Endothelial cell of umbilical vein (primary cell): ENCODE results near the gene UBXN2A. TPM values are rescaled to one million over a fixed set of nuclear protein-coding genes. Genes with fewer than 3 reads are reported as not detected.
A peak's percentile ranks its signal among the peaks of the same experiment; 100 is the strongest.

Source experiments
- BruUV-seq: library from RNA; stranded (reverse); fragments of 400-500 nt; replicated peaks from 2 replicates; lab custom pipeline; 2021; lab: Mats Ljungman, UMichigan
- CTCF ChIA-PET: fragments of 300-600, 350-600 bp; sonication (Branson Sonifier 250); formaldehyde crosslinking; loops from one replicate; lab custom pipeline; 2021; ENCODE audit warnings: antibody characterized with exemption, inconsistent platforms; lab: Charles Lee
- POLR2A ChIA-PET: fragments of 300-600, 350-600 bp; sonication (Branson Sonifier 250); formaldehyde crosslinking; loops from one replicate; lab custom pipeline; 2021; ENCODE audit warnings: antibody characterized with exemption, inconsistent platforms; lab: Charles Lee
- DNase-seq: peaks from one replicate; pipeline ENCODE4 v3.0.0-alpha.2; 2011; ENCODE audit warnings: low read depth, low spot score
- FAIRE-seq: peaks from 2 replicates; lab custom pipeline; 2011; peaks lifted over from hg19 to GRCh38; lab: Jason Lieb, UNC
- H2AFZ ChIP-seq: 2 replicates; pipeline ENCODE4 v1.6.0; 2012; ENCODE audit warnings: low read depth, low read length, control low read depth, inconsistent platforms
- H3K27ac ChIP-seq: 2 replicates; pipeline ENCODE4 v1.5.1; 2011; ENCODE audit warnings: low read depth, mild to moderate bottlenecking, control low read depth, low read length, moderate library complexity; ENCODE audit not compliant: insufficient read depth
- H3K27me3 ChIP-seq, 2 experiments: 2 replicates each; pipeline versions ENCODE4 v1.6.0 to v1.6.1; 2011; ENCODE audit warnings: low read length in 2 of 2, mixed read lengths in 1 of 2; ENCODE audit not compliant: control insufficient read depth in 2 of 2, insufficient read depth in 2 of 2
- H3K36me3 ChIP-seq, 2 experiments: 2 replicates in 1 of 2; 3 replicates in 1 of 2; pipeline ENCODE4 v1.5.1; 2011; ENCODE audit warnings: low read length in 2 of 2, mild to moderate bottlenecking in 1 of 2, moderate library complexity in 1 of 2; ENCODE audit not compliant: control insufficient read depth in 2 of 2, insufficient read depth in 2 of 2; ENCODE audit errors: extremely low read depth in 1 of 2
- H3K4me1 ChIP-seq: 3 replicates; pipeline ENCODE4 v1.5.1; 2011; ENCODE audit warnings: mild to moderate bottlenecking, low read length; ENCODE audit not compliant: control insufficient read depth, insufficient read depth; ENCODE audit errors: extremely low read depth
- H3K4me2 ChIP-seq: 2 replicates; pipeline ENCODE4 v1.6.1; 2011; ENCODE audit warnings: low read length, control low read depth, mixed read lengths; ENCODE audit not compliant: insufficient read depth
- H3K4me3 ChIP-seq, 3 experiments: fragments of 200-600 bp in 1 of 3; sonication (generic), shearing (Covaris generic) in 1 of 3; replicated peaks in 1 of 3; 2 replicates each; pipeline ENCODE4 v1.5.1; 2011 to 2016; ENCODE audit warnings: control low read depth in 3 of 3, low read length in 3 of 3, mild to moderate bottlenecking in 2 of 3, inconsistent platforms in 1 of 3, low read depth in 1 of 3, moderate library complexity in 1 of 3; ENCODE audit not compliant: insufficient read depth in 1 of 3
- H3K79me2 ChIP-seq: 2 replicates; pipeline ENCODE4 v1.6.0; 2012; ENCODE audit warnings: low read length, inconsistent platforms; ENCODE audit not compliant: control insufficient read depth, insufficient read depth
- H3K9ac ChIP-seq: replicated peaks from 2 replicates; pipeline ENCODE3; 2011; ENCODE audit warnings: low read length, control low read depth; ENCODE audit not compliant: insufficient read depth; ENCODE audit errors: extremely low read depth
- H3K9me1 ChIP-seq: replicated peaks from 3 replicates; pipeline ENCODE4 v1.6.0; 2011; ENCODE audit warnings: mild to moderate bottlenecking, low read length; ENCODE audit not compliant: control insufficient read depth, insufficient read depth; ENCODE audit errors: extremely low read depth
- H3K9me3 ChIP-seq: replicated peaks from 2 replicates; pipeline ENCODE4 v1.5.1; 2012; ENCODE audit warnings: low read length, inconsistent platforms; ENCODE audit not compliant: control insufficient read depth, insufficient read depth
- H4K20me1 ChIP-seq: replicated peaks from 2 replicates; pipeline ENCODE3; 2011; ENCODE audit warnings: mild to moderate bottlenecking, low read length; ENCODE audit not compliant: control insufficient read depth, insufficient read depth; ENCODE audit errors: extremely low read depth
- GATA2 ChIP-seq: IDR thresholded peaks from 2 replicates; pipeline ENCODE4 v1.7.0; 2011; ENCODE audit warnings: low read depth, mild to moderate bottlenecking, moderate library complexity, mixed read lengths, low read length; ENCODE audit not compliant: insufficient read length, insufficient read depth
- MYC ChIP-seq: IDR thresholded peaks from one replicate; pipeline ENCODE4 v1.6.1; 2011; ENCODE audit warnings: mild to moderate bottlenecking, low read depth, low read length
- POLR2A ChIP-seq: IDR thresholded peaks from 2 replicates; pipeline ENCODE4 v1.6.1; 2012; ENCODE audit warnings: low read depth, mild to moderate bottlenecking, control low read depth, low read length
- dilution Hi-C: fragments of 300-500 bp; cut with MboI; formaldehyde crosslinking; loops from one replicate; pipeline ENCODE4 v1.15.0; 2019; ENCODE audit warnings: low sequenced_read_pairs; ENCODE audit not compliant: extremely low pct_ligation_motif_present
- intact Hi-C: fragments of 100-400 bp; cut with micrococcal nuclease; formaldehyde crosslinking; loops from one replicate; pipeline ENCODE4 v1.10.0; 2022
- polyA plus RNA-seq, 4 experiments: library from polyadenylated mRNA; depleted of rRNA in 3 of 4; stranded (reverse) in 3 of 4; unstranded in 1 of 4; fragments of >200 nt; gene quantifications; 2 replicates each; pipeline versions ENCODE4 v1.2.1 to v1.2.3, GENCODE V29; 2011 to 2012; ENCODE audit warnings: missing spikeins in 1 of 4
- total RNA-seq: library from RNA; stranded (reverse); gene quantifications from 2 replicates; pipeline ENCODE4 v1.2.3, GENCODE V29; 2021
- TF ChIP-seq, protein P1 (sequence below), 2 donors: IDR thresholded peaks; 1 replicate in 1 of 2; 2 replicates in 1 of 2; pipeline ENCODE4 v1.5.1; 2011; ENCODE audit warnings: low read length in 2 of 2, mild to moderate bottlenecking in 2 of 2, moderate library complexity in 2 of 2, control low read depth in 1 of 2, inconsistent platforms in 1 of 2, low read depth in 1 of 2; ENCODE audit not compliant: insufficient read depth in 1 of 2; ENCODE audit errors: extremely low read depth in 1 of 2

The UBXN2A gene
- total and polyA plus RNA-seq, 2 donors (not counting 3 experiments of a cell fraction or from before 2014, with no cell fraction given): 3.6 to 19.0 TPM

DNA sequence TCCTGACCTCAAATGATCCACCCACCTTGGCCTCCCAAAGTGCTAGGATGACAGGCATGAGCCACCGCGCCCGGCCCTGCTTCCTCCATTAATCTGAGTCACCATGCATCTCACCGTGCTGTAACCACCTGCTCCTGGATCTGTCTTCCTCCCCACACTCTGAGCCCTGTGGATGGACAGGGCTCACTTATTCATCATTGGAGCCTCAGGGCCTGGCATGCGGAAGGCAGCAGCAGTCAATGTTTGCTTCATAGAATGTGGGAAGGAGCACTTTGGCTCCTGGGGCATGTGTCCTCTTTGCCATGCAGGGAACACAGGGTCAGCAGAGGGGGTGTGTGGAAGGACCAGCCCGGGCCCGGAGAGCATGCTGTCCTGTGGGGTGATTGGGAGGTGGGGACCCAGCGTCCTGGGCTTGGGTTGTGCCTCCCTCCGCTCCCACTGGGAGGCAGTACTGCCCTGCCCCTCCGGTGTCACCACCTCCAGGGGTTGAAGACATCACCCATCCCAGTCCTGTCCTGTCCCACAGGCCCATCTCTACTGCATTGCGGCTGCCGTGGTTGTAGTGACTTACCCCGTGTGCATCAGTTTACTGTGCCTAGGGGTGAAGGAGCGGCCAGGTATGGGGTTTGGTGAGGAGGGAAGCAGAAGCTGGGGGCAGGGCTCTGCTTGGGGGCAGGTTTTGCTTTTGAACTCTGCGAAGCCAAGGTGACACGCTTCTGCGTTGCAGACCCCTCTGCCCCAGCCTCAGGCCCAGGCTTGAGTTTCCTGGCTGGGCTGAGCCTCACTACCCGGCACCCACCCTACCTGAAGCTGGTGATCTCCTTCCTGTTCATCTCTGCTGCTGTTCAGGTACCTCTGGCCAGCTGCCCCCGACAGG, 81.1 kb downstream of the UBXN2A start:
- intact Hi-C loops: loop anchor here (1.0 kb wide), 1 partner anchor 40 kb away; no protein-coding TSS in a partner anchor
- Histone ChIP-seq H3K9me3 (no peaks in the 10 kb centered on the region), H3K4me1 (peaks cover 4% of the 10 kb centered on the region), H3K27ac (no peak overlapping the region), H4K20me1 (no peaks in the 10 kb centered on the region), H2AFZ (no peak overlapping the region), H3K4me3 (no peak overlapping the region), H3K9ac (no peak overlapping the region), H3K4me2 (no peak overlapping the region), H3K9me1 (no peaks in the 10 kb centered on the region), H3K36me3 (peaks cover 0 to 2% of the 10 kb centered on the region in 2 experiments), H3K79me2 (no peaks in the 10 kb centered on the region), H3K27me3 (no peaks in the 10 kb centered on the region)
- BruUV-seq: no TSS peak
- no peak for DNase-seq
- dilution Hi-C loops: no loop called here
- ChIA-PET POLR2A (no interaction called here), CTCF (interaction anchor here (0.8 to 2.6 kb wide), 3 partner anchors 40 to 197 kb away, joined by 3 to 13 read pairs (median 3); partner anchors contain the start of gene ATAD2B)
- no peak for TF ChIP-seq MYC
- TF ChIP-seq POLR2A: no peak
- TF ChIP-seq GATA2: no peak
- TF ChIP-seq, protein P1, sequence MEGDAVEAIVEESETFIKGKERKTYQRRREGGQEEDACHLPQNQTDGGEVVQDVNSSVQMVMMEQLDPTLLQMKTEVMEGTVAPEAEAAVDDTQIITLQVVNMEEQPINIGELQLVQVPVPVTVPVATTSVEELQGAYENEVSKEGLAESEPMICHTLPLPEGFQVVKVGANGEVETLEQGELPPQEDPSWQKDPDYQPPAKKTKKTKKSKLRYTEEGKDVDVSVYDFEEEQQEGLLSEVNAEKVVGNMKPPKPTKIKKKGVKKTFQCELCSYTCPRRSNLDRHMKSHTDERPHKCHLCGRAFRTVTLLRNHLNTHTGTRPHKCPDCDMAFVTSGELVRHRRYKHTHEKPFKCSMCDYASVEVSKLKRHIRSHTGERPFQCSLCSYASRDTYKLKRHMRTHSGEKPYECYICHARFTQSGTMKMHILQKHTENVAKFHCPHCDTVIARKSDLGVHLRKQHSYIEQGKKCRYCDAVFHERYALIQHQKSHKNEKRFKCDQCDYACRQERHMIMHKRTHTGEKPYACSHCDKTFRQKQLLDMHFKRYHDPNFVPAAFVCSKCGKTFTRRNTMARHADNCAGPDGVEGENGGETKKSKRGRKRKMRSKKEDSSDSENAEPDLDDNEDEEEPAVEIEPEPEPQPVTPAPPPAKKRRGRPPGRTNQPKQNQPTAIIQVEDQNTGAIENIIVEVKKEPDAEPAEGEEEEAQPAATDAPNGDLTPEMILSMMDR (IDR thresholded peaks at IDR 0.05; ENCODE audit: extremely low read depth in 1 of 2, insufficient read depth in 1 of 2, low read depth in 1 of 2, low read length in 2 of 2): peak; percentile 13 to 35
- no peak for FAIRE-seq
